H1 (cell line): ENCODE results near the gene ADORA1. TPM values are rescaled to one million over a fixed set of nuclear protein-coding genes. Genes with fewer than 3 reads are reported as not detected.
A peak's percentile ranks its signal among the peaks of the same experiment; 100 is the strongest.

Experiments used
- CTCF ChIA-PET: fragments of 300-600 bp; sonication (Branson Sonifier 250); formaldehyde crosslinking; loops from one replicate; lab custom pipeline; 2021; ENCODE audit not compliant: partially characterized antibody; lab: Charles Lee
- POLR2A ChIA-PET: fragments of 300-600 bp; sonication (Branson Sonifier 250); formaldehyde crosslinking; loops from one replicate; lab custom pipeline; 2021; ENCODE audit warnings: inconsistent platforms; ENCODE audit not compliant: partially characterized antibody; lab: Charles Lee
- DNase-seq, 2 experiments: peaks; one replicate each; pipeline versions ENCODE4 v3.0.0 to v3.0.0-alpha.2; 2010 to 2022; ENCODE audit warnings: low spot score in 2 of 2, low read depth in 1 of 2, mixed read lengths in 1 of 2
- FAIRE-seq: peaks from 2 replicates; lab custom pipeline; 2011; peaks lifted over from hg19 to GRCh38; lab: Jason Lieb, UNC
- H2AFZ ChIP-seq: 2 replicates; pipeline ENCODE4 v1.8.1; 2012; ENCODE audit warnings: low read length, inconsistent platforms
- H2AK5ac ChIP-seq: 2 replicates; pipeline ENCODE4 v1.6.1; 2013; ENCODE audit warnings: low read depth, low read length
- H2BK120ac ChIP-seq: replicated peaks from 2 replicates; pipeline ENCODE3; 2013; ENCODE audit warnings: low read depth, low read length, inconsistent platforms
- H2BK12ac ChIP-seq: 2 replicates; pipeline ENCODE4 v1.6.1; 2013; ENCODE audit warnings: low read depth, low read length
- H2BK15ac ChIP-seq: 2 replicates; pipeline ENCODE4 v1.6.1; 2013; ENCODE audit warnings: low read length
- H2BK20ac ChIP-seq: 2 replicates; pipeline ENCODE4 v1.6.1; 2013; ENCODE audit warnings: low read length
- H2BK5ac ChIP-seq: 2 replicates; pipeline ENCODE4 v1.6.1; 2013; ENCODE audit warnings: low read depth, low read length
- H3K14ac ChIP-seq: 2 replicates; pipeline ENCODE4 v1.6.1; 2013; ENCODE audit warnings: inconsistent platforms; ENCODE audit not compliant: insufficient read length
- H3K18ac ChIP-seq: 2 replicates; pipeline ENCODE4 v1.6.1; 2013; ENCODE audit warnings: low read length; ENCODE audit errors: extremely low read depth
- H3K23ac ChIP-seq: 2 replicates; pipeline ENCODE4 v1.6.1; 2013; ENCODE audit warnings: inconsistent platforms; ENCODE audit not compliant: insufficient read length
- H3K23me2 ChIP-seq: 2 replicates; pipeline ENCODE4 v1.6.1; 2013; ENCODE audit warnings: low read depth, low read length
- H3K27ac ChIP-seq: 2 replicates; pipeline ENCODE4 v1.6.1; 2011; ENCODE audit warnings: low read depth, low read length, inconsistent platforms
- H3K27me3 ChIP-seq, 4 experiments: replicated peaks in 1 of 4; 1 replicate in 1 of 4; 2 replicates in 3 of 4; pipeline versions ENCODE4 v1.6.1 to v1.8.1; 2011 to 2013; ENCODE audit warnings: low read length in 3 of 4, mild to moderate bottlenecking in 3 of 4, inconsistent platforms in 2 of 4, mixed read lengths in 2 of 4, moderate library complexity in 1 of 4; ENCODE audit not compliant: control insufficient read depth in 3 of 4, insufficient read depth in 3 of 4; ENCODE audit errors: extremely low read depth in 1 of 4
- H3K36me3 ChIP-seq, 4 experiments: 2 replicates each; pipeline versions ENCODE4 v1.6.1 to v1.8.1; 2011 to 2013; ENCODE audit warnings: mild to moderate bottlenecking in 4 of 4, low read length in 3 of 4, moderate library complexity in 2 of 4, control low read depth in 1 of 4, inconsistent platforms in 1 of 4; ENCODE audit not compliant: insufficient read depth in 4 of 4, control insufficient read depth in 2 of 4
- H3K4ac ChIP-seq: replicated peaks from 2 replicates; pipeline ENCODE3; 2013; ENCODE audit warnings: low read length, low read depth, mixed read lengths, inconsistent platforms; ENCODE audit not compliant: insufficient read length
- H3K4me1 ChIP-seq, 4 experiments: replicated peaks in 1 of 4; 1 replicate in 1 of 4; 2 replicates in 3 of 4; pipeline versions ENCODE4 v1.6.1 to v1.8.1; 2011 to 2013; ENCODE audit warnings: low read length in 3 of 4, inconsistent platforms in 2 of 4, mixed read lengths in 1 of 4; ENCODE audit not compliant: insufficient read depth in 4 of 4, control insufficient read depth in 3 of 4
- H3K4me2 ChIP-seq, 2 experiments: 2 replicates each; pipeline versions ENCODE4 v1.6.1 to v1.8.1; 2011 to 2013; ENCODE audit warnings: low read depth in 2 of 2, low read length in 2 of 2, control low read depth in 1 of 2, inconsistent platforms in 1 of 2, mild to moderate bottlenecking in 1 of 2; ENCODE audit not compliant: insufficient read depth in 1 of 2
- H3K4me3 ChIP-seq, 4 experiments: fragments of 200-600, 300-600 bp in 1 of 4; sonication (generic), shearing (Covaris generic), sonication (Bioruptor Twin) in 1 of 4; 2 replicates each; pipeline versions ENCODE4 v1.5.1 to v1.8.1; 2011 to 2016; ENCODE audit warnings: low read length in 4 of 4, low read depth in 3 of 4, control low read depth in 2 of 4, inconsistent platforms in 2 of 4, mild to moderate bottlenecking in 2 of 4, mixed read lengths in 1 of 4, moderate library complexity in 1 of 4; ENCODE audit not compliant: insufficient read depth in 2 of 4; ENCODE audit errors: extremely low read depth in 1 of 4
- H3K56ac ChIP-seq: replicated peaks from 2 replicates; pipeline ENCODE3; 2013; ENCODE audit warnings: low read depth, mild to moderate bottlenecking, mixed read lengths, low read length, inconsistent platforms; ENCODE audit not compliant: insufficient read length
- H3K79me1 ChIP-seq: 2 replicates; pipeline ENCODE4 v1.6.1; 2013; ENCODE audit warnings: low read depth, low read length, control low read depth
- H3K79me2 ChIP-seq, 2 experiments: 2 replicates each; pipeline versions ENCODE4 v1.6.1 to v1.8.1; 2012 to 2013; ENCODE audit warnings: low read length in 2 of 2, mild to moderate bottlenecking in 2 of 2, inconsistent platforms in 1 of 2; ENCODE audit not compliant: insufficient read depth in 2 of 2, control insufficient read depth in 1 of 2
- H3K9ac ChIP-seq, 4 experiments: replicated peaks in 1 of 4; 1 replicate in 1 of 4; 2 replicates in 3 of 4; pipeline versions ENCODE4 v1.6.1 to v1.8.1; 2011 to 2013; ENCODE audit warnings: low read depth in 3 of 4, low read length in 3 of 4, control low read depth in 2 of 4, mild to moderate bottlenecking in 2 of 4, moderate library complexity in 2 of 4, inconsistent platforms in 1 of 4; ENCODE audit errors: extremely low read depth in 1 of 4
- H3K9me3 ChIP-seq, 2 experiments: 2 replicates each; pipeline versions ENCODE4 v1.6.1 to v1.8.1; 2012 to 2013; ENCODE audit warnings: mild to moderate bottlenecking in 2 of 2, moderate library complexity in 2 of 2, control low read depth in 1 of 2, inconsistent platforms in 1 of 2, low read depth in 1 of 2, low read length in 1 of 2, mixed read lengths in 1 of 2; ENCODE audit not compliant: insufficient read depth in 2 of 2
- H4K20me1 ChIP-seq, 2 experiments: replicated peaks in 1 of 2; 2 replicates each; pipeline versions ENCODE3 to v1.8.1; 2011 to 2013; ENCODE audit warnings: inconsistent platforms in 2 of 2, low read length in 2 of 2, mild to moderate bottlenecking in 1 of 2; ENCODE audit not compliant: insufficient read depth in 2 of 2, control insufficient read depth in 1 of 2
- H4K5ac ChIP-seq: 2 replicates; pipeline ENCODE4 v1.6.1; 2013; ENCODE audit warnings: low read length, low read depth, mixed read lengths, inconsistent platforms; ENCODE audit not compliant: insufficient read length
- H4K8ac ChIP-seq: 2 replicates; pipeline ENCODE4 v1.8.0; 2013; ENCODE audit warnings: mild to moderate bottlenecking, moderate library complexity, low read length, inconsistent platforms; ENCODE audit not compliant: insufficient read depth; ENCODE audit errors: extremely low read depth
- H4K91ac ChIP-seq: replicated peaks from 2 replicates; pipeline ENCODE3; 2013; ENCODE audit warnings: low read length, mixed read lengths, inconsistent platforms; ENCODE audit not compliant: insufficient read length
- ASH2L ChIP-seq: fragments of 200-600, 300-600 bp; sonication (generic); IDR thresholded peaks from one replicate; pipeline ENCODE4 v1.7.1; 2017; ENCODE audit warnings: low read length
- CTBP2 ChIP-seq: IDR thresholded peaks from 2 replicates; pipeline ENCODE4 v1.7.0; 2011; ENCODE audit warnings: borderline replicate concordance, mild to moderate bottlenecking, moderate library complexity, mixed read lengths, low read length; ENCODE audit not compliant: insufficient read depth, insufficient read length
- RNF2 ChIP-seq: fragments of 200-900, 300-1000 bp; sonication (generic); IDR thresholded peaks from 2 replicates; pipeline ENCODE4 v1.7.1; 2016; ENCODE audit warnings: borderline replicate concordance, low read depth, mild to moderate bottlenecking, antibody characterized with exemption, low read length; ENCODE audit not compliant: poor library complexity, severe bottlenecking; ENCODE audit errors: missing control alignments
- SUZ12 ChIP-seq: fragments of 200-600 bp; sonication (generic); IDR thresholded peaks from 2 replicates; pipeline ENCODE4 v1.6.1; 2012; ENCODE audit warnings: mild to moderate bottlenecking, inconsistent platforms, low read length, moderate library complexity, mixed read lengths
- WGBS, 2 experiments: shearing (Covaris generic) in 1 of 2; methylation state at CpG; one replicate each; pipeline versions ENCODE4 v1.1.6 to v1.1.7; 2013 to 2015; ENCODE audit warnings: low lambda C conversion rate in 2 of 2, mixed read lengths in 2 of 2, inconsistent platforms in 1 of 2, low coverage in 1 of 2, missing lambda C conversion rate in 1 of 2; ENCODE audit not compliant: insufficient replicate concordance in 2 of 2, insufficient coverage in 1 of 2, insufficient read length in 1 of 2; ENCODE audit errors: extremely low coverage in 1 of 2, missing lambda C conversion rate in 1 of 2; 5-methylcytosine and 5-hydroxymethylcytosine counted together
- polyA plus RNA-seq, 7 experiments: library from polyadenylated mRNA; depleted of rRNA in 3 of 7; stranded (reverse) in 5 of 7; unstranded in 2 of 7; fragments of >200 nt in 5 of 7; fragments of 200-250 nt in 2 of 7; gene quantifications; 1 replicate in 5 of 7; 2 replicates in 1 of 7; 4 replicates in 1 of 7; pipeline versions ENCODE4 v1.2.1 to v1.2.3, GENCODE V29; 2011 to 2013; ENCODE audit warnings: missing spikeins in 2 of 7, mixed read lengths in 2 of 7
- total RNA-seq: library from RNA; stranded (reverse); fragmentation: NEBNext Ultra II Directional; extraction: Animal tissue kit (Norgen Biotek cat#: 25700); gene quantifications from 2 replicates; pipeline ENCODE4 v1.2.1, GENCODE V29; 2021
- TF ChIP-seq, protein P1 (sequence below): IDR thresholded peaks from 2 replicates; pipeline ENCODE4 v1.6.1; 2012; ENCODE audit warnings: inconsistent platforms

The ADORA1 gene
- total and polyA plus RNA-seq, 2 of the 8 experiments (the other 6 are each of a cell fraction or from before 2014, with no cell fraction given): 3.3 to 6.7 TPM

DNA sequence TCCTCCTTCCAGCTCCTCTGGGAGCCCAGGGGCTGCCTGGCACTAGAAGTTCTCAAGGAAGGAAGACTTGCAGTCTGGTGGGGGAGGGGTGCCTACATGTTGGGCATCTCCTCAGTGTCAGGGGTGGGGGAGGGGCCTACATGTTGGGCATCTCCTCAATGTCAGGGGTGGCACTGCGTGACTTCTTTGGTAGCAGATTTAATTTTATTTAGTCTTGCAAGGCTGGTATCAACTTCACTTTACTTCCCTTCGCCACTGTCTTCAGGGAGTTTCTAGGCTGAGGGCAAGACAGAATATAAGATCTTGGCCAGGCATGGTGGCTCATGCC is 18.5 kb downstream of the ADORA1 start:
- Histone ChIP-seq H3K9me3 (peaks cover 0 to 5% of the 10 kb centered on the region in 2 experiments; a peak in 1 of 4 replicates), H4K8ac (no peak overlapping the region), H2BK15ac (peak overlapping the region; percentile 18; the same call in 1 of the 2 replicates), H4K91ac (no peak overlapping the region), H2BK20ac (peak overlapping the region; percentile 15; the same call in 1 of the 2 replicates), H2BK12ac (peak overlapping the region; percentile 98; the same call in 1 of the 2 replicates), H3K4me3 (no peak overlapping the region), H3K36me3 (no peaks in the 10 kb centered on the region), H3K4me2 (no peak overlapping the region), H4K5ac (no peak overlapping the region), H3K27ac (no peak overlapping the region), H2AFZ (no peak overlapping the region), H3K23me2 (no peaks in the 10 kb centered on the region; the same call in 1 of the 2 replicates), H3K79me2 (no peaks in the 10 kb centered on the region), H2BK5ac (peak overlapping the region; percentile 62; the same call in 1 of the 2 replicates), H3K14ac (no peak overlapping the region), H3K18ac (no peak overlapping the region), H3K4me1 (peaks cover 7 to 35% (median 12%) of the 10 kb centered on the region in 4 experiments), H3K79me1 (no peaks in the 10 kb centered on the region), H3K27me3 (no peaks in the 10 kb centered on the region), H3K4ac (no peak overlapping the region), H3K23ac (no peak overlapping the region), H4K20me1 (no peaks in the 10 kb centered on the region), H3K9ac (no peak overlapping the region), H2BK120ac (no peak overlapping the region), H3K56ac (no peak overlapping the region), H2AK5ac (no peak overlapping the region)
- DNase-seq: no peak
- FAIRE-seq: no peak
- ChIA-PET POLR2A (interaction anchor here (1.1 kb wide), 1 partner anchor 10 kb away, joined by 3 read pairs; no protein-coding TSS in a partner anchor), CTCF (interaction anchor here (1.7 to 49.1 kb wide), 7 partner anchors 17 to 125 kb away, joined by 4 to 1071 read pairs (median 16); partner anchors contain the start of genes ADORA1, MYBPH and PPFIA4)
- 95% methylated on average over 2 of the region's 2 CpGs; no CpG with 5 or more reads in 1 of the 2 experiments for WGBS, 2 experiments
- TF ChIP-seq SUZ12 (no peak), RNF2 (no peak), CTBP2 (no peak), ASH2L (no peak)
- TF ChIP-seq, protein P1, sequence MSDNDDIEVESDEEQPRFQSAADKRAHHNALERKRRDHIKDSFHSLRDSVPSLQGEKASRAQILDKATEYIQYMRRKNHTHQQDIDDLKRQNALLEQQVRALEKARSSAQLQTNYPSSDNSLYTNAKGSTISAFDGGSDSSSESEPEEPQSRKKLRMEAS: no peak
